Measurements from ENCODE around the gene PEPD. TPM values are rescaled to one million over a fixed set of nuclear protein-coding genes. Genes with fewer than 3 reads are reported as not detected.
A peak's percentile ranks its signal among the peaks of the same experiment; 100 is the strongest.

PEPD gene
- total RNA-seq, 4 donors from 2014 or later, result 116 to 1,166 (median 748) TPM

- no peak overlapping the region for H3K27ac ChIP-seq
Measured at GRCh38 chr19:33450689-33451088, 70.9 kb downstream of the PEPD start.

GRCh38 chr19:33449799-33450198, 71.8 kb downstream of the PEPD start:
- Histone ChIP-seq H3K4me3 (no peak overlapping the region), H3K27me3 (no peaks in the 10 kb centered on the region), H3K27ac (no peak overlapping the region), H3K9me3 (no peaks in the 10 kb centered on the region), H3K4me1 (no peaks in the 10 kb centered on the region), H3K36me3 (peaks cover 0 to 33% (median 0%) of the 10 kb centered on the region in 3 donors)
- TF ChIP-seq POLR2A (IDR thresholded peaks at IDR 0.05) (no peak), CTCF (IDR thresholded peaks at IDR 0.05) (no peak)
- no peak for DNase-seq

More at GRCh38 chr19:33450689-33451088, 70.9 kb downstream of the PEPD start:
- no peak for TF ChIP-seq POLR2A (IDR thresholded peaks at IDR 0.05)
- TF ChIP-seq CTCF (IDR thresholded peaks at IDR 0.05), result no peak
- H3K27me3 ChIP-seq, result no peaks in the 10 kb centered on the region
- peaks cover 0 to 28% (median 0%) of the 10 kb centered on the region in 3 donors for H3K36me3 ChIP-seq
- no peak overlapping the region for H3K4me3 ChIP-seq
- peak in 1 of 3 donors; percentile 15 for DNase-seq
- no peaks in the 10 kb centered on the region for H3K4me1 ChIP-seq
- no peaks in the 10 kb centered on the region for H3K9me3 ChIP-seq

- no peak overlapping the region for H3K27ac ChIP-seq
- no peaks in the 10 kb centered on the region for H3K4me1 ChIP-seq
- no peaks in the 10 kb centered on the region for H3K27me3 ChIP-seq
- DNase-seq, result no peak
- TF ChIP-seq POLR2A (IDR thresholded peaks at IDR 0.05), result no peak
- no peak for TF ChIP-seq CTCF (IDR thresholded peaks at IDR 0.05)
- no peak overlapping the region for H3K4me3 ChIP-seq
- no peaks in the 10 kb centered on the region for H3K9me3 ChIP-seq
- H3K36me3 ChIP-seq, result peaks cover 0 to 38% (median 0%) of the 10 kb centered on the region in 3 donors
Measured at GRCh38 chr19:33448159-33448516, 73.5 kb downstream of the PEPD start.

- DNase-seq, result peak in 1 of 3 donors; percentile 40
- H3K4me3 ChIP-seq, result no peak overlapping the region
- no peaks in the 10 kb centered on the region for H3K9me3 ChIP-seq
- H3K27me3 ChIP-seq, result no peaks in the 10 kb centered on the region
- H3K4me1 ChIP-seq, result no peaks in the 10 kb centered on the region
- no peak for TF ChIP-seq CTCF (IDR thresholded peaks at IDR 0.05)
- no peak for TF ChIP-seq POLR2A (IDR thresholded peaks at IDR 0.05)
- H3K27ac ChIP-seq, result no peak overlapping the region
- H3K36me3 ChIP-seq, result peaks cover 0 to 38% (median 0%) of the 10 kb centered on the region in 3 donors
Measured at GRCh38 chr19:33447336-33448158, 74.0 kb downstream of the PEPD start.

DNA sequence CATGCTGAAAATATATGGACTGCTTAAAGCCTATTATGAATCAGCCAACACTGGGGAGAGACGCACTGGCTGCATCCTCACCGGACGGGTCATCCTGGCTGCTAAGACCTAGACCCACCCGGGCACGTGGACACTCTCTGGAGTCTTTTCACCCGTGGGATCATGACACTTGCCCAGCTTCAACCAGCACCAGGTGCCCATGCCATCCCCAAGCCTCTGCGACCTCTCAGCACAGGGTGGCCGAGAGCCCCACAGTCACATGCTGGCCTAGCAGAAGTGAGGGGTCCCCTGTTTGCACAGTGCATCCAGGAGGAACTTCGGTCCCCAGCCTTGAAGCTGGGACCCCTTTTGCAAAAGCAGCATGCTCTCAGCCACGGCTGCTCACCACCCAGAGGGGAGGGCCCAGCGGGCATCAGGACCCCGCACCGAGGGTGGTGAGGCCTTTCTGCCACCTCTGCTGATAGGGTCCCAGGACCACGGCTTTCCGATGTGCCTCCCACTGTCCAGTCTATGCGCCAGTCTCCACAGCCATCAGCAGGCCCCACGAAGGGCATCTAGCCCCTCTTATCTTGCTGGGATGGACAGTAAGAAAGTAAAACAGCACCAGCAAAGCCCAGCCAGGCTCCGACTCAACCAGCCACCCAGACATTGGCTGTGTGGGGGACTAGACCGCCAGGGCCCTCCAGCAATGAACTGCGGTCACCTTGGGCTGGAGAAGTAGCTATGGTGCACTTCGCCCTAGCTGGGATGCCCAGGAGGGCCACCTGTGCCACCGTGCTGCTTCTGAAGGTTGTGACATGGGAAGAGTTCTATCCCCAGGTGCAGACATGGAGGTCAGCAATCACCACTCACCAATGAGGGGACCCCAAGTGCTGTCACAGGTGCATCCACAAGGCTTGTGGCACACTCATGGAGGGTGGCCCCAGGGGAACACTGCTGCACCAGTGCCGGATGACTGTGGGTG, 75.0 kb downstream of the PEPD start:
- no peaks in the 10 kb centered on the region for H3K27me3 ChIP-seq
- peaks cover 0 to 38% (median 0%) of the 10 kb centered on the region in 3 donors for H3K36me3 ChIP-seq
- no peaks in the 10 kb centered on the region for H3K9me3 ChIP-seq
- no peaks in the 10 kb centered on the region for H3K4me1 ChIP-seq
- TF ChIP-seq CTCF (IDR thresholded peaks at IDR 0.05) (no peak), POLR2A (IDR thresholded peaks at IDR 0.05) (no peak)
- H3K27ac ChIP-seq, result no peak overlapping the region
- peak in 2 of 3 donors; percentile 29 to 36 for DNase-seq
- no peak overlapping the region for H3K4me3 ChIP-seq

Measured in Peyer's patch (tissue), 4 donors.